OCI-LY3 (cell line): Measurements from ENCODE around the gene OR10A3.

Source experiments
- H2AFZ ChIP-seq: fragments of 200-600, 300-600 bp; shearing (Covaris generic); 2 replicates; pipeline ENCODE4 v1.6.0; 2014; ENCODE audit warnings: antibody characterized with exemption, low read depth, low read length
- H3K27ac ChIP-seq: fragments of 200-600, 300-600 bp; sonication (generic); 2 replicates; pipeline ENCODE4 v1.5.1; 2014; ENCODE audit warnings: mild to moderate bottlenecking, low read length, moderate library complexity, mixed read lengths
- H3K27me3 ChIP-seq: fragments of 200-600, 300-600 bp; sonication (generic); 2 replicates; pipeline ENCODE4 v1.6.1; 2014; ENCODE audit warnings: low read depth, low read length, mixed read lengths
- H3K36me3 ChIP-seq: fragments of 200-600, 300-600 bp; sonication (generic); replicated peaks from 2 replicates; pipeline ENCODE3; 2014; ENCODE audit warnings: low read depth, low read length, mixed read lengths
- H3K4me1 ChIP-seq: fragments of 300-600, 200-600 bp; sonication (generic); 2 replicates; pipeline ENCODE4 v1.6.1; 2014; ENCODE audit warnings: low read length, mixed read lengths
- H3K4me2 ChIP-seq: fragments of 200-600, 300-600 bp; sonication (generic); 2 replicates; pipeline ENCODE4 v1.6.1; 2014; ENCODE audit warnings: low read length, mixed read lengths
- H3K4me3 ChIP-seq: fragments of 300-600, 200-600 bp; sonication (generic); 2 replicates; pipeline ENCODE4 v1.5.1; 2014; ENCODE audit warnings: antibody characterized with exemption, mild to moderate bottlenecking, low read length, moderate library complexity
- H3K79me2 ChIP-seq: fragments of 300-600, 200-600 bp; shearing (Covaris generic); 2 replicates; pipeline ENCODE4 v1.6.1; 2014; ENCODE audit warnings: mild to moderate bottlenecking, low read length, mixed read lengths
- H3K9ac ChIP-seq: fragments of 300-600, 200-600 bp; shearing (Covaris generic); 2 replicates; pipeline ENCODE4 v1.6.0; 2014; ENCODE audit warnings: mild to moderate bottlenecking, low read length, moderate library complexity
- H3K9me3 ChIP-seq: fragments of 200-600, 300-600 bp; shearing (Covaris generic); 2 replicates; pipeline ENCODE4 v1.6.1; 2014; ENCODE audit warnings: low read length, mixed read lengths; ENCODE audit not compliant: insufficient read depth
- H4K20me1 ChIP-seq: fragments of 200-600, 300-600 bp; sonication (generic); 2 replicates; pipeline ENCODE4 v1.6.1; 2016; ENCODE audit warnings: low read length, mixed read lengths; ENCODE audit not compliant: insufficient read depth
- EZH2phosphoT487 ChIP-seq: fragments of 200-600 bp; shearing (Covaris generic); IDR thresholded peaks from 2 replicates; pipeline ENCODE4 v1.6.1; 2018; ENCODE audit warnings: antibody characterized with exemption, mixed run types, low read depth
- TF ChIP-seq, protein P1 (sequence below): fragments of 200-600, 300-600 bp; sonication (generic); IDR thresholded peaks from 2 replicates; pipeline ENCODE4 v1.5.1; 2014; ENCODE audit warnings: antibody characterized with exemption, low read length, low read depth

The OR10A3 gene

DNA sequence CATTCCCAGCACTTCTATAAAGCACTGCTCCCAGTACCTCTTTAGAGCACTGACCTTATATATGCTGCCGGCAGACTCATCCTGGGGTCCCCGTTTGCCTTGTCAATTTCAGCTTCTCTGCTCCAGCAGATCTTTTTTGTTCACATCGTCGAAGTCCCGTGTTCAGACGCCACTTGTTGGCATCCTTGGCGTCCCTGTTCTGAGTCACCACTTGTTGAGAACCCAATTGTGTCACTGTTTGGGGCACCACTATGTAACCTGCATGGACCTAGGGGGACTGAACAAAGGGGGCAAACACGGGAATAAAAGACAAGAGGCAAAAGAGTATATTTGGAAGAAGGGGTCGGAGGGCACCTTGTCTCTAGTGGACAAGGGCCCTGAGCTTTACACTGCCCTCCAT is 36.0 kb downstream of the OR10A3 start:
- no peaks in the 10 kb centered on the region for H4K20me1 ChIP-seq
- no peak overlapping the region for H3K4me3 ChIP-seq
- H3K9ac ChIP-seq: no peak overlapping the region
- H2AFZ ChIP-seq: no peak overlapping the region
- H3K4me1 ChIP-seq: peaks cover 3% of the 10 kb centered on the region; the same call in 1 of the 2 replicates
- H3K79me2 ChIP-seq: no peaks in the 10 kb centered on the region
- no peak overlapping the region for H3K4me2 ChIP-seq
- TF ChIP-seq EZH2phosphoT487: no peak
- no peaks in the 10 kb centered on the region for H3K36me3 ChIP-seq
- no peaks in the 10 kb centered on the region for H3K9me3 ChIP-seq
- no peak overlapping the region for H3K27ac ChIP-seq
- peaks cover 8% of the 10 kb centered on the region; the same call in 1 of the 2 replicates for H3K27me3 ChIP-seq

DNA sequence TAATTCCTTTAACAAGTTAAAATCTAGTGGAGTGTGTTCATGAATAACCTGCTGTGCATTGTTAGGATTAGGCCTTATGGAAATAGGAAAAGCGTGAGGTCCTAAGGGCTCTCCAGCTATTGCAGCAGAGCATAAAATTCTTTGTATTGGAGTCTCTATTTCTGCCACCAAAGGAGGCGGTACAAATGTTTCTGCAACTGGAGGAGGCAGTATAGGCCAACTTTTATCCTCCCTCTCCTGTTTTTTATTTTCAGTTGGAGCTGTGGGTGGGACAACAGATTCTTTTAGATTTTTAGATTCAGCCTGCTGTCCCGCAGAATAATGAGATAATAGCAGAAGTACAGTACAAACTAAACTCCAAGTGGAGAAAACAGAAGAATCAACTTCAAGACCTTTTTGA is 36.6 kb downstream of the OR10A3 start:
- H3K27ac ChIP-seq: no peak overlapping the region
- H4K20me1 ChIP-seq: no peaks in the 10 kb centered on the region
- no peaks in the 10 kb centered on the region for H3K9me3 ChIP-seq
- TF ChIP-seq, protein P1, sequence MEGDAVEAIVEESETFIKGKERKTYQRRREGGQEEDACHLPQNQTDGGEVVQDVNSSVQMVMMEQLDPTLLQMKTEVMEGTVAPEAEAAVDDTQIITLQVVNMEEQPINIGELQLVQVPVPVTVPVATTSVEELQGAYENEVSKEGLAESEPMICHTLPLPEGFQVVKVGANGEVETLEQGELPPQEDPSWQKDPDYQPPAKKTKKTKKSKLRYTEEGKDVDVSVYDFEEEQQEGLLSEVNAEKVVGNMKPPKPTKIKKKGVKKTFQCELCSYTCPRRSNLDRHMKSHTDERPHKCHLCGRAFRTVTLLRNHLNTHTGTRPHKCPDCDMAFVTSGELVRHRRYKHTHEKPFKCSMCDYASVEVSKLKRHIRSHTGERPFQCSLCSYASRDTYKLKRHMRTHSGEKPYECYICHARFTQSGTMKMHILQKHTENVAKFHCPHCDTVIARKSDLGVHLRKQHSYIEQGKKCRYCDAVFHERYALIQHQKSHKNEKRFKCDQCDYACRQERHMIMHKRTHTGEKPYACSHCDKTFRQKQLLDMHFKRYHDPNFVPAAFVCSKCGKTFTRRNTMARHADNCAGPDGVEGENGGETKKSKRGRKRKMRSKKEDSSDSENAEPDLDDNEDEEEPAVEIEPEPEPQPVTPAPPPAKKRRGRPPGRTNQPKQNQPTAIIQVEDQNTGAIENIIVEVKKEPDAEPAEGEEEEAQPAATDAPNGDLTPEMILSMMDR: no peak
- TF ChIP-seq EZH2phosphoT487: no peak
- no peak overlapping the region for H3K4me3 ChIP-seq
- H3K27me3 ChIP-seq: peaks cover 8% of the 10 kb centered on the region; the same call in 1 of the 2 replicates
- H2AFZ ChIP-seq: no peak overlapping the region
- H3K4me1 ChIP-seq: peaks cover 3% of the 10 kb centered on the region; the same call in 1 of the 2 replicates
- no peak overlapping the region for H3K4me2 ChIP-seq
- no peak overlapping the region for H3K9ac ChIP-seq
- no peaks in the 10 kb centered on the region for H3K79me2 ChIP-seq
- no peaks in the 10 kb centered on the region for H3K36me3 ChIP-seq

DNA sequence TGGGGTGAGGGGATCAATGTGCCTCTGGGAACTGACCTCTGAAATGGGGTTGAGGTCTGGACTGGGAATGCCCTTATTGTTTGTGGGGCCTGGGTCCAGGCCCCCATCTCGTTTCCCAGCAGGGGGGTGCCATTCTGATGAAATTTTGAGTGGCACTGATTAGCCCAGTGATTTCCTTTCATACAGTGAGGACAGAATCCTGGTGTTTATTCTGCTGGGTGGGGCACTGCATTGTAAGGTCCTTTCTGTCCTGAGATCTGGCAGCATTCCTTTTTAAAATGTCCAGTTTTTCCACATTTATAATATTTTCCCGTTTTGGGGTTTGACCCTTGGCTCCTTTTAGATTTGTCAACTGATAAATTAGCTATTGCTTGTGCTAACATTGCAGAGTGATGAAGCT is 37.6 kb downstream of the OR10A3 start:
- H3K79me2 ChIP-seq: no peaks in the 10 kb centered on the region
- no peak overlapping the region for H3K9ac ChIP-seq
- H3K4me2 ChIP-seq: no peak overlapping the region
- no peaks in the 10 kb centered on the region for H4K20me1 ChIP-seq
- H3K4me3 ChIP-seq: no peak overlapping the region
- no peak overlapping the region for H3K27ac ChIP-seq
- peaks cover 3% of the 10 kb centered on the region; the same call in 1 of the 2 replicates for H3K4me1 ChIP-seq
- H3K27me3 ChIP-seq: peaks cover 8% of the 10 kb centered on the region; the same call in 1 of the 2 replicates
- no peak overlapping the region for H2AFZ ChIP-seq
- TF ChIP-seq, protein P1: no peak
- TF ChIP-seq EZH2phosphoT487: no peak
- no peaks in the 10 kb centered on the region for H3K9me3 ChIP-seq
- H3K36me3 ChIP-seq: no peaks in the 10 kb centered on the region

DNA sequence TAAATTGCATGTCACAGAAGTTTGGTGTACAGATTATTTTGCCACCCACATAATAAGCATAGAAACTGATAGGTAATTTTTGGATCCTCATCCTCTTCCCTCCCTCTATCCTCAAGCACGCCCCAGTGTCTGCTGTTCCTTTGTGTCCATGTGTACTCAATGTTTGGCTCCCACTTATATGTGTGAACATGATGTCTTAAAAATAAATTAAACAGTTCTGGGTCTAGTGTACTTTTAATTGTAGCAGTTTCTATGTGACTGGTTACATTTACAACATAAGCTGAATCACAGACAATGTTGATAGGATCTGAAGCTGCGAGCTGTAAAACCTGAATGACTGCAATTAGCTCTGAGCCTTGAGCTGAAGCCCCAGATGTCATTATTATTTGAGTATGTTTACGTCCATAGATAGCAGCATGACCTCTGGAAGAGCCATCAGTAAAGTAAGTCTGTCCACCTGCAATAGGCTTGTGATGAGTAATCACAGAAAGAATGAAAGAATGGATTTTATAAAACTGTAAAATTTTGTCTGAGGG is 40.1 kb downstream of the OR10A3 start:
- H3K4me2 ChIP-seq: no peak overlapping the region
- H3K79me2 ChIP-seq: no peaks in the 10 kb centered on the region
- H3K27me3 ChIP-seq: peaks cover 8% of the 10 kb centered on the region; the same call in 1 of the 2 replicates
- H3K4me1 ChIP-seq: peaks cover under 1% of the 10 kb centered on the region; the same call in 1 of the 2 replicates
- no peak overlapping the region for H3K4me3 ChIP-seq
- no peaks in the 10 kb centered on the region for H4K20me1 ChIP-seq
- TF ChIP-seq, protein P1: no peak
- TF ChIP-seq EZH2phosphoT487: no peak
- H3K9ac ChIP-seq: no peak overlapping the region
- no peak overlapping the region for H2AFZ ChIP-seq
- no peak overlapping the region for H3K27ac ChIP-seq
- no peaks in the 10 kb centered on the region for H3K36me3 ChIP-seq
- no peaks in the 10 kb centered on the region for H3K9me3 ChIP-seq
